Liver (tissue), 3 donors: Measurements from ENCODE around the gene ADCK1.

Experiments
- GABPA ChIP-seq, 2 donors: IDR thresholded peaks in 1 of 2; conservative IDR thresholded peaks in 1 of 2; 2 replicates each; pipeline ENCODE4 v1.6.1; 2016; ENCODE audit warnings: antibody characterized with exemption in 2 of 2, mild to moderate bottlenecking in 1 of 2, moderate library complexity in 1 of 2
- HNF4G ChIP-seq: IDR thresholded peaks from 2 replicates; pipeline ENCODE4 v1.6.1; 2016; ENCODE audit warnings: antibody characterized with exemption
- JUND ChIP-seq, 2 donors: IDR thresholded peaks; 2 replicates each; pipeline ENCODE4 v1.6.1; 2016; ENCODE audit warnings: antibody characterized with exemption in 2 of 2
- RXRA ChIP-seq, 2 donors: IDR thresholded peaks; 2 replicates each; pipeline ENCODE4 v1.6.1; 2017 to 2018; ENCODE audit warnings: antibody characterized with exemption in 2 of 2, mild to moderate bottlenecking in 1 of 2
- SP1 ChIP-seq: IDR thresholded peaks from 2 replicates; pipeline ENCODE4 v1.6.1; 2018; ENCODE audit warnings: antibody characterized with exemption, mild to moderate bottlenecking
- TAF1 ChIP-seq: conservative IDR thresholded peaks from 2 replicates; pipeline ENCODE4 v1.6.1; 2016; ENCODE audit warnings: antibody characterized with exemption, mild to moderate bottlenecking
- TF ChIP-seq, protein P1 (sequence below): fragments of 150-350 bp; IDR thresholded peaks from 2 replicates; pipeline ENCODE4 v1.5.1; 2017; ENCODE audit warnings: improper control_type of control experiment, low read depth, low read length; ENCODE audit not compliant: missing input control
- TF ChIP-seq, protein P2 (sequence below): IDR thresholded peaks from 2 replicates; pipeline ENCODE4 v1.6.1; 2016; ENCODE audit warnings: antibody characterized with exemption
- TF ChIP-seq, protein P3 (sequence below): IDR thresholded peaks from 2 replicates; pipeline ENCODE4 v1.6.1; 2016; ENCODE audit warnings: antibody characterized with exemption, mild to moderate bottlenecking
- TF ChIP-seq, protein P4 (sequence below): IDR thresholded peaks from 2 replicates; pipeline ENCODE4 v1.6.1; 2016; ENCODE audit warnings: antibody characterized with exemption
- donor health status: healthy.
- donor health status: healthy.

DNA sequence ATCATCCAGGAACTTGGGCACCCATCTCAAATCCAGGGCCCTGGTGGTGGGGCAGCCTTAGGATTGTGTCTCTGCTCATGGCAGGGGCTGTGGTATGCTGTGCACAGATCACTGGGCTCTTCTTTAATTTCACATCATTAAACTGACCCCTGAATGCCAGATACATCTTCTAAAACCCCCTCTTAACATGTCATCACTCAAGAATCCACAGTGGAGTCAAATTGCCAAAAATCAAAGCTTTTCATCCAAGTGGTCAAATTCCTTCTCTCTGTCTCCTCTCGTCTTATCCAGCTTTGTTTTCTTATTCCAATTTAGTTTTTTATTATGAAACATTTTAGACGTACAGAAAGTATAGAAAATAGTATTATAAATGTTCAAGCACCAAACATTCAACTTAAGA, 97.5 kb downstream of the ADCK1 start:
- TF ChIP-seq GABPA (IDR thresholded peaks at IDR 0.05 in 1 of 2, conservative IDR thresholded peaks at IDR 0.05 in 1 of 2) = no peak
- TF ChIP-seq, protein P1, sequence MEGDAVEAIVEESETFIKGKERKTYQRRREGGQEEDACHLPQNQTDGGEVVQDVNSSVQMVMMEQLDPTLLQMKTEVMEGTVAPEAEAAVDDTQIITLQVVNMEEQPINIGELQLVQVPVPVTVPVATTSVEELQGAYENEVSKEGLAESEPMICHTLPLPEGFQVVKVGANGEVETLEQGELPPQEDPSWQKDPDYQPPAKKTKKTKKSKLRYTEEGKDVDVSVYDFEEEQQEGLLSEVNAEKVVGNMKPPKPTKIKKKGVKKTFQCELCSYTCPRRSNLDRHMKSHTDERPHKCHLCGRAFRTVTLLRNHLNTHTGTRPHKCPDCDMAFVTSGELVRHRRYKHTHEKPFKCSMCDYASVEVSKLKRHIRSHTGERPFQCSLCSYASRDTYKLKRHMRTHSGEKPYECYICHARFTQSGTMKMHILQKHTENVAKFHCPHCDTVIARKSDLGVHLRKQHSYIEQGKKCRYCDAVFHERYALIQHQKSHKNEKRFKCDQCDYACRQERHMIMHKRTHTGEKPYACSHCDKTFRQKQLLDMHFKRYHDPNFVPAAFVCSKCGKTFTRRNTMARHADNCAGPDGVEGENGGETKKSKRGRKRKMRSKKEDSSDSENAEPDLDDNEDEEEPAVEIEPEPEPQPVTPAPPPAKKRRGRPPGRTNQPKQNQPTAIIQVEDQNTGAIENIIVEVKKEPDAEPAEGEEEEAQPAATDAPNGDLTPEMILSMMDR = no peak
- TF ChIP-seq, protein P2, sequence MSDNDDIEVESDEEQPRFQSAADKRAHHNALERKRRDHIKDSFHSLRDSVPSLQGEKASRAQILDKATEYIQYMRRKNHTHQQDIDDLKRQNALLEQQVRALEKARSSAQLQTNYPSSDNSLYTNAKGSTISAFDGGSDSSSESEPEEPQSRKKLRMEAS = no peak
- TF ChIP-seq SP1 = no peak
- TF ChIP-seq TAF1 = no peak
- TF ChIP-seq, protein P3, sequence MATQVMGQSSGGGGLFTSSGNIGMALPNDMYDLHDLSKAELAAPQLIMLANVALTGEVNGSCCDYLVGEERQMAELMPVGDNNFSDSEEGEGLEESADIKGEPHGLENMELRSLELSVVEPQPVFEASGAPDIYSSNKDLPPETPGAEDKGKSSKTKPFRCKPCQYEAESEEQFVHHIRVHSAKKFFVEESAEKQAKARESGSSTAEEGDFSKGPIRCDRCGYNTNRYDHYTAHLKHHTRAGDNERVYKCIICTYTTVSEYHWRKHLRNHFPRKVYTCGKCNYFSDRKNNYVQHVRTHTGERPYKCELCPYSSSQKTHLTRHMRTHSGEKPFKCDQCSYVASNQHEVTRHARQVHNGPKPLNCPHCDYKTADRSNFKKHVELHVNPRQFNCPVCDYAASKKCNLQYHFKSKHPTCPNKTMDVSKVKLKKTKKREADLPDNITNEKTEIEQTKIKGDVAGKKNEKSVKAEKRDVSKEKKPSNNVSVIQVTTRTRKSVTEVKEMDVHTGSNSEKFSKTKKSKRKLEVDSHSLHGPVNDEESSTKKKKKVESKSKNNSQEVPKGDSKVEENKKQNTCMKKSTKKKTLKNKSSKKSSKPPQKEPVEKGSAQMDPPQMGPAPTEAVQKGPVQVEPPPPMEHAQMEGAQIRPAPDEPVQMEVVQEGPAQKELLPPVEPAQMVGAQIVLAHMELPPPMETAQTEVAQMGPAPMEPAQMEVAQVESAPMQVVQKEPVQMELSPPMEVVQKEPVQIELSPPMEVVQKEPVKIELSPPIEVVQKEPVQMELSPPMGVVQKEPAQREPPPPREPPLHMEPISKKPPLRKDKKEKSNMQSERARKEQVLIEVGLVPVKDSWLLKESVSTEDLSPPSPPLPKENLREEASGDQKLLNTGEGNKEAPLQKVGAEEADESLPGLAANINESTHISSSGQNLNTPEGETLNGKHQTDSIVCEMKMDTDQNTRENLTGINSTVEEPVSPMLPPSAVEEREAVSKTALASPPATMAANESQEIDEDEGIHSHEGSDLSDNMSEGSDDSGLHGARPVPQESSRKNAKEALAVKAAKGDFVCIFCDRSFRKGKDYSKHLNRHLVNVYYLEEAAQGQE = no peak
- no peak for TF ChIP-seq RXRA (IDR thresholded peaks at IDR 0.05)
- TF ChIP-seq, protein P4, sequence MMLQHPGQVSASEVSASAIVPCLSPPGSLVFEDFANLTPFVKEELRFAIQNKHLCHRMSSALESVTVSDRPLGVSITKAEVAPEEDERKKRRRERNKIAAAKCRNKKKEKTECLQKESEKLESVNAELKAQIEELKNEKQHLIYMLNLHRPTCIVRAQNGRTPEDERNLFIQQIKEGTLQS = no peak
- TF ChIP-seq HNF4G = no peak
- no peak for TF ChIP-seq JUND (IDR thresholded peaks at IDR 0.05)
